Upper lobe of right lung (tissue), 1 donor: ENCODE measurements around the gene LARP6. TPM values are rescaled to one million over a fixed set of nuclear protein-coding genes. Genes with fewer than 3 reads are reported as not detected.
"Not testable (repeated sequence)": the region's sequence is repeated elsewhere in the genome, so short reads cannot be mapped to it uniquely, and the experiment has no call there.

Experiments
- ATAC-seq: fragments of 200-7000 bp; cut with Tn5 transposase; one replicate; pipeline ENCODE4 v1.9.1; 2020; ENCODE audit warnings: mild to moderate bottlenecking, moderate library complexity
- DNase-seq: peaks from one replicate; pipeline ENCODE4 v3.0.0-alpha.2; 2020
- H3K27ac ChIP-seq: fragments of 200-600 bp; one replicate; pipeline ENCODE4 v1.8.0; 2022
- H3K27me3 ChIP-seq: fragments of 200-600 bp; one replicate; pipeline ENCODE4 v1.8.0; 2022; ENCODE audit warnings: mild to moderate bottlenecking
- H3K36me3 ChIP-seq: fragments of 200-600 bp; one replicate; pipeline ENCODE4 v1.8.0; 2022
- H3K4me1 ChIP-seq: fragments of 200-600 bp; one replicate; pipeline ENCODE4 v1.8.0; 2022
- H3K4me3 ChIP-seq: fragments of 200-600 bp; one replicate; pipeline ENCODE4 v1.8.0; 2022; ENCODE audit warnings: mild to moderate bottlenecking
- H3K9me3 ChIP-seq: fragments of 200-600 bp; one replicate; pipeline ENCODE4 v1.8.0; 2022
- intact Hi-C: fragments of 100-400 bp; cut with DNase I; formaldehyde crosslinking; loops from one replicate; pipeline ENCODE4 v1.11.0; 2022
- total RNA-seq: library from RNA; stranded (reverse); fragmentation: NEBNext Ultra II Directional; extraction: Animal tissue kit (Norgen Biotek cat#: 25700); gene quantifications from one replicate; pipeline ENCODE4 v1.2.1, GENCODE V29; 2021
- TF ChIP-seq, protein P1 (sequence below): fragments of 200-600 bp; IDR thresholded peaks from one replicate; pipeline ENCODE4 v1.8.0; 2022; ENCODE audit warnings: antibody characterized with exemption
- donor health status: DM: no; HTN: yes; CAD: no; lungs with severe emphysema.

The LARP6 gene
- total RNA-seq, 1 donor from 2014 or later = 6.2 TPM

DNA sequence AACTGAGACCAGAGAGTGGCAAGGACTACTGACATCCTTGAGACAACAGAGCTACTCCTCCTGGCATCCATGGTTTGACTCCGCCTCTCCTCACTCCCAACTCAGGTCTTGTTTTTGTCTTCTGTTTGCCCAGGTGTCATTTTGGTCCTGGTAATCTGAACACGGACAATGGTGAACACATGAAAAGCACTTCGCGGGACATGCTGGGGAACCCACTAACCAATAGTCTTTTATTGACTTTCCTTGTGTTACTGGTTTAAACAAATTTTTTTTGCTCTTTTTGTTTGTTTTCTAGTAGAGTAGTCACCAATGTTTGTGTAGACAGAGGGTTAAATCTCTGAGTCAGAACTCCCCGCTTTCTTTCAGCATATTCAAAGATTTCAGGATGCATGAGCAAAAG lies 38.4 kb downstream of the LARP6 start:
- Histone ChIP-seq H3K4me3 (no peak overlapping the region), H3K27me3 (no peaks in the 10 kb centered on the region), H3K27ac (no peak overlapping the region), H3K4me1 (peaks cover 9% of the 10 kb centered on the region), H3K9me3 (no peaks in the 10 kb centered on the region), H3K36me3 (no peaks in the 10 kb centered on the region)
- DNase-seq (no peak), ATAC-seq (no peak)
- TF ChIP-seq, protein P1, sequence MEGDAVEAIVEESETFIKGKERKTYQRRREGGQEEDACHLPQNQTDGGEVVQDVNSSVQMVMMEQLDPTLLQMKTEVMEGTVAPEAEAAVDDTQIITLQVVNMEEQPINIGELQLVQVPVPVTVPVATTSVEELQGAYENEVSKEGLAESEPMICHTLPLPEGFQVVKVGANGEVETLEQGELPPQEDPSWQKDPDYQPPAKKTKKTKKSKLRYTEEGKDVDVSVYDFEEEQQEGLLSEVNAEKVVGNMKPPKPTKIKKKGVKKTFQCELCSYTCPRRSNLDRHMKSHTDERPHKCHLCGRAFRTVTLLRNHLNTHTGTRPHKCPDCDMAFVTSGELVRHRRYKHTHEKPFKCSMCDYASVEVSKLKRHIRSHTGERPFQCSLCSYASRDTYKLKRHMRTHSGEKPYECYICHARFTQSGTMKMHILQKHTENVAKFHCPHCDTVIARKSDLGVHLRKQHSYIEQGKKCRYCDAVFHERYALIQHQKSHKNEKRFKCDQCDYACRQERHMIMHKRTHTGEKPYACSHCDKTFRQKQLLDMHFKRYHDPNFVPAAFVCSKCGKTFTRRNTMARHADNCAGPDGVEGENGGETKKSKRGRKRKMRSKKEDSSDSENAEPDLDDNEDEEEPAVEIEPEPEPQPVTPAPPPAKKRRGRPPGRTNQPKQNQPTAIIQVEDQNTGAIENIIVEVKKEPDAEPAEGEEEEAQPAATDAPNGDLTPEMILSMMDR = no peak
- intact Hi-C loops = loop anchor here (10.0 kb wide), 1 partner anchor 131 kb away; no protein-coding TSS in a partner anchor

DNA sequence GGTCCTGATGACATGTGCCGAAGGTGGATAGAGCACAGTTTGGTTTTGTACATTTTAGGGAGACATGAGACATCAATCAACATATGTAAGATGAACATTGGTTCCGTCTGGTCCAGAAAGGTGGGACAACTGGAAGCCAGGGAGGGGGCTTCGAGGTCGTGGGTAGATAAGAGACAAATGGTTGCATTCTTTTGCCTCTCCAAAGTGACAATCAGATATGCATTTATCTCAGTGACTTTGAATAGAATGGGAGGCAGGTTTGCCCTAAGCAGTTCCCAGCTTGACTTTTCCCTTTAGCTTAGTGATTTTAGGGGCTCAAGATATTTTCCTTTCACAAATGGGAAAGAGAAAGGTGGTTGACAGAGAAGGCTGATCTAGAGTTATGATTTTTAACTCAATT lies 38.9 kb downstream of the LARP6 start:
- not testable (repeated sequence) for DNase-seq, H3K4me1 ChIP-seq, H3K27me3 ChIP-seq, H3K4me3 ChIP-seq, H3K9me3 ChIP-seq, H3K36me3 ChIP-seq, H3K27ac ChIP-seq, ATAC-seq
- intact Hi-C loops = loop anchor here (10.0 kb wide), 1 partner anchor 130 kb away; no protein-coding TSS in a partner anchor

DNA sequence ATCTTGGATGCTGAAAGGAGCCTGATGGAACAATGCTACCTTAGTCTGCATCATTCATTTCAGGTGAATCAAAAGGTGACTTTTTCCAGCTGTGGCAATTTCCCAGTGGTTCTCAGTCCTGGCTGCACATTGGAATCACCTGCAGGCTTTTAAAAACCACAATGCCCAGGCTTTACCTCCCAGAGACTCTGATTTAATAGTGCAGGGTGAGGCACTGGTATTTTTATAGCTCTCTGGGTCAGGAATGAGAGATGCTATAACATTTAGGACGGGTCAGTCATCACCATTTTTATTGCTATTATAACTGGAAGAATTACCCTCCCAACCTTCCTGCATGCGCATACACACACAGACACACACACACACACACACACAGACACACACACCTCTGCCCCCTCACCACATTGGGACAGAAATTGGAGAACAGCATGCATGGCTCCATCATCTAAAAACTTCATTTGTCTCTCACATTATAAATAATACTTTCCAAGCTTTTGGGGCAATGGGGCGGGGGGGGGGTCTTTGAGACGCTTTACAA lies 41.1 kb downstream of the LARP6 start:
- intact Hi-C loops = loop anchor here (10.0 kb wide), 1 partner anchor 128 kb away; no protein-coding TSS in a partner anchor
- no peak for DNase-seq
- Histone ChIP-seq H3K36me3 (no peaks in the 10 kb centered on the region), H3K9me3 (no peaks in the 10 kb centered on the region), H3K27me3 (no peaks in the 10 kb centered on the region), H3K4me3 (no peak overlapping the region), H3K27ac (no peak overlapping the region), H3K4me1 (peaks cover 9% of the 10 kb centered on the region)
- ATAC-seq = no peak
- TF ChIP-seq, protein P1 = no peak

DNA sequence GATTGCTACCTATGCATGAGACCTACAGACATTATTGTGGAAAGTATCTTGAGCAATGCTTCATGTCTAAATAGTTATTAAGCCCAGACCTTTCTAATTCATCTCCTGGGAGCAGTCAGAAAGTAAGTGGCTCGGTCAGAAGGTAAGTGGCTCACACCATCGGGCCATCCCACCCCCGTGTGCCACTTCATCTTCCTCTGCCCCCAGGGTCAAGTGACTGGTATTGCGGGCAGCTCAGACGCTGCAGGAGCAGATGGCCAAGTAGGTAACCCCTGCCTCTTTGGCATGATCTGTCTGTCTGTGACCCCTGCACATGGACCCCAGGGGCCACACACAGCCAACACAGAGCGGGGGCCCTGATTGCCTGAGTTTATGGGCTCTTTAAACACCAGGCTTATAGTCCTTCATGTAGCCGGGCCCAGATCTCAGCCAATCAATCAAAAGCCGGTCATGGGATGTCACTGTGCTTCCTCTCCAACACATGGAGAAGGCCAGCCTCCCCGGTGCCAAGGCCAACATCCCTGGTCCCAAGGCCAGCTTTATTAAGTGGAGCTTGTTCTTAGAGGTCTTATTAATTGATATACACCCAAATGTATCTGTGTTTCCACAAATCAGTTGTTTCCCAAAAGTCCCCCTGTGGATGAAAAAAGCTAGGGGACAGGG lies 42.9 kb downstream of the LARP6 start:
- TF ChIP-seq, protein P1 = no peak
- Histone ChIP-seq H3K9me3 (no peaks in the 10 kb centered on the region), H3K36me3 (no peaks in the 10 kb centered on the region), H3K4me3 (no peak overlapping the region), H3K27ac (no peak overlapping the region), H3K4me1 (peaks cover 21% of the 10 kb centered on the region), H3K27me3 (no peaks in the 10 kb centered on the region)
- intact Hi-C loops = loop anchor here (10.0 kb wide), 1 partner anchor 126 kb away; no protein-coding TSS in a partner anchor
- no peak for ATAC-seq
- DNase-seq = no peak

DNA sequence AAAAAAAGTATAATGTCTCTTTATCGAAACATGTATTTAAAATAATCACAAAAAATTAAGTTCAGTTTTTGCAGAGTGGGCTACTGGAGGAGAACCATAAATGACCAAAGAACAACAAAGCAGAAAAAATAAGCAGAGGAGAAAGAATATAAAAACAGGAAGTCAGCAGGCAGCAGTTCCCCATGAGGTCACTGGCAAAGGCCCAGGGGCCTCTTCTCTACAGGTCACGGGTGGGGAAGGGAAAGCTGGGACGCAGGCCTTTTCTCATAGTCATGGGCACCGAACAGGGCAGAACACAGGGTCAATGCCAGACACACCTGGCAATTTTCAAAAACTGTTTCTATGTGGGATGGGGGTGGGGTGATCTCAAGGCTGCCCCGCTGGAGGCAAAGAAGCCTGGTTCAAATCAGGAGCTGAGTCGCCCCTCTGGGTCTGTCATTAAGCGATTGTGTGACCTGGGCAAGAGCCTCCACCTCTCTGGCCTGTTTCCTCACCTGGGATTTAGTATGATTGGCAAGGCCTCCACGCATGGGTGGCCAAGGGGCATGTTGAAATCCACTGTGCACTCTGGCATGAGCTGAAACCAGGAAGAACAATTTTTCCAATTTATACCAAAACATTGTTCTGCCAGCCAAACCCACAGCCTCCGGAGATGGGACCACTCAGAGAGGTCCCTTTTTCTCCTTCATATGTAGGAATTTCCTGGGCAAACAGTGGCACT lies 46.8 kb downstream of the LARP6 start:
- H3K9me3 ChIP-seq = no peaks in the 10 kb centered on the region
- ATAC-seq (peak; percentile 86), DNase-seq (peak; percentile 72)
- no peaks in the 10 kb centered on the region for H3K36me3 ChIP-seq
- no peak overlapping the region for H3K27ac ChIP-seq
- no peak overlapping the region for H3K4me3 ChIP-seq
- intact Hi-C loops = no loop called here
- peaks cover 21% of the 10 kb centered on the region for H3K4me1 ChIP-seq
- TF ChIP-seq, protein P1 = no peak
- H3K27me3 ChIP-seq = no peaks in the 10 kb centered on the region

DNA sequence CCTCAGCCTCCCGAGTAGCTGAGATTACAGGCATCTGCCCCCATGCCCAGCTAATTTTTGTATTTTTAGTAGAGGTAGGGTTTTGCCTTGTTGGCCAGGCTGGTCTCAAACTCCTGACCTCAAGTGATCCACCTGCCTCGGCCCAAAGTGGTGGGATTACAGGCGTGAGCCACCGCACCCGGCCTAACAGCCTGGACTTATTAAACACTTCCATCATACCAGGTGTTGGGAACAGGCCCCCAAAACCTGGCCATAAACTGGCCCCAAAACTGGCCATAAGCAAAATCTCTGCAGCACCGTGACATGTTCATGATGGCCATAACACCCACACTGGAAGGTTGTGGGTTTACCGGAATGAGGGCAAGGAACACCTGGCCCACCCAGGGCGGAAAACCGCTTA lies 49.6 kb downstream of the LARP6 start:
- intact Hi-C loops, H3K27me3 ChIP-seq, H3K9me3 ChIP-seq, H3K4me3 ChIP-seq, DNase-seq, ATAC-seq, H3K36me3 ChIP-seq, H3K27ac ChIP-seq: not testable (repeated sequence)
- peaks cover 34% of the 10 kb centered on the region for H3K4me1 ChIP-seq
